ENCODE results near the gene RNF157. TPM values are rescaled to one million over a fixed set of nuclear protein-coding genes. Genes with fewer than 3 reads are reported as not detected.
"Not testable (repeated sequence)": the region's sequence is repeated elsewhere in the genome, so short reads cannot be mapped to it uniquely, and the experiment has no call there.

RNF157 gene
- total RNA-seq, 1 donor from 2014 or later = 17.8 TPM

DNA sequence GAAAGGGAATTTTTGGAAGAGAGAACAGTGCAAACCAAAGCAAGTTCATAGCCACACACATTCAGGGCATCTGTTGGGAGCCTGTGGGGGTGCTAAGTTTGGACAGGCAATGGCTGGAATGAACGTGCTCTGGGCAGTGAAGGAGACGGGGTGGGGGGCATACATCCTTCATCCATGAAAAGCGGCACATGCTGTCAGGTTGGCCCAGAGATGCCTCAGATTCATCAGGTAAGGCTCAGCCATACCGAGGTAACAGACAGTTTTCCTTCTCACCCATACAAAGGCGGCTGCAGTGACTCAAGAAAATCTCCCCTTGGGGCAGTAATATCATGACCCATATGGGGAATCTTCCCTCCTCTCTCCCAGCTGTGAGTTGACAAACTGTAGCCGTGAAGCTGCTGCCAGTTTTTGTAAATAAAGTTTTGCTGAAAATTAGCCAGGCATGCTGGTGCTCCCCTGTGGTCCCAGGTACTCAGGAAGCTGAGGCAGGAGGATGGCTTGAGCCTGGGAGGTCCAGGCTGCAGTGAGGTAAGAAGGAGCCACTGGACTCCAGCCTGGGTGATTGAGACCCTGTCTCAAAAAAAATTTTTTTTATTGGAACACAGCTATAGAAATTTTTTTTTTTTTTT is 15.6 kb upstream of the RNF157 start:
- peaks cover 2% of the 10 kb centered on the region for H3K27me3 Mint-ChIP-seq (ENCODE audit: unreplicated experiment)
- H3K4me3 Mint-ChIP-seq (ENCODE audit: unreplicated experiment) = no peak overlapping the region
- peaks cover 7% of the 10 kb centered on the region for H3K4me1 Mint-ChIP-seq (ENCODE audit: low read depth, unreplicated experiment)
- no peak overlapping the region for H3K27ac Mint-ChIP-seq (ENCODE audit: unreplicated experiment)
- no peaks in the 10 kb centered on the region for H3K36me3 Mint-ChIP-seq (ENCODE audit: unreplicated experiment)
- TF ChIP-seq, protein P1, sequence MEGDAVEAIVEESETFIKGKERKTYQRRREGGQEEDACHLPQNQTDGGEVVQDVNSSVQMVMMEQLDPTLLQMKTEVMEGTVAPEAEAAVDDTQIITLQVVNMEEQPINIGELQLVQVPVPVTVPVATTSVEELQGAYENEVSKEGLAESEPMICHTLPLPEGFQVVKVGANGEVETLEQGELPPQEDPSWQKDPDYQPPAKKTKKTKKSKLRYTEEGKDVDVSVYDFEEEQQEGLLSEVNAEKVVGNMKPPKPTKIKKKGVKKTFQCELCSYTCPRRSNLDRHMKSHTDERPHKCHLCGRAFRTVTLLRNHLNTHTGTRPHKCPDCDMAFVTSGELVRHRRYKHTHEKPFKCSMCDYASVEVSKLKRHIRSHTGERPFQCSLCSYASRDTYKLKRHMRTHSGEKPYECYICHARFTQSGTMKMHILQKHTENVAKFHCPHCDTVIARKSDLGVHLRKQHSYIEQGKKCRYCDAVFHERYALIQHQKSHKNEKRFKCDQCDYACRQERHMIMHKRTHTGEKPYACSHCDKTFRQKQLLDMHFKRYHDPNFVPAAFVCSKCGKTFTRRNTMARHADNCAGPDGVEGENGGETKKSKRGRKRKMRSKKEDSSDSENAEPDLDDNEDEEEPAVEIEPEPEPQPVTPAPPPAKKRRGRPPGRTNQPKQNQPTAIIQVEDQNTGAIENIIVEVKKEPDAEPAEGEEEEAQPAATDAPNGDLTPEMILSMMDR (IDR thresholded peaks at IDR 0.05; ENCODE audit: partially characterized antibody, unreplicated experiment) = no peak
- no peaks in the 10 kb centered on the region for H3K9me3 Mint-ChIP-seq (ENCODE audit: unreplicated experiment)
- no peak for DNase-seq

DNA sequence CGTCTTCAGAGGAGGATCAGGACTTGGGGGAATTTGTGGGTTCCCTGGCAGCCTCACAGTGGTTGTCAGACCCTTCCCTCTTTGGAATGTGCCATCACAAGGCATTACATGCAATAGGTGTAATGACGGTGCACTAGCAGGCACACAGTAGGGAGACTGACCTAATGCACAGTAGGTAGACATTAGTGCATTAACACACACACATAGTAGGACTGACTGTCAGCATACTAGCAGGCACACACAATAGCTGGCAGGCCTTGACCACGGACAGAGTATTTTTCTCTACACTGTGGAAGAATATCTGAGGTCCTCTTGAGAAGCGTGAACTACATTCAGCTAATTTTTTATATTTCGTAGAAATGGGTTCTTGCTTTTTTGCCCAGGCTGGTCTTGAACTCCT is 14.0 kb upstream of the RNF157 start:
- no peaks in the 10 kb centered on the region for H3K9me3 Mint-ChIP-seq (ENCODE audit: unreplicated experiment)

GRCh38 chr17:76253841-76254240 is 13.5 kb upstream of the RNF157 start:
- Mint-ChIP-seq H3K36me3 (ENCODE audit: unreplicated experiment) (no peaks in the 10 kb centered on the region), H3K9me3 (ENCODE audit: unreplicated experiment) (no peaks in the 10 kb centered on the region), H3K4me3 (ENCODE audit: unreplicated experiment) (no peak overlapping the region), H3K27ac (ENCODE audit: unreplicated experiment) (no peak overlapping the region), H3K4me1 (ENCODE audit: low read depth, unreplicated experiment) (no peaks in the 10 kb centered on the region), H3K27me3 (ENCODE audit: unreplicated experiment) (peaks cover 4% of the 10 kb centered on the region)
- TF ChIP-seq, protein P1 (IDR thresholded peaks at IDR 0.05; ENCODE audit: partially characterized antibody, unreplicated experiment) = no peak
- DNase-seq = no peak

More for the DNA sequence above, 14.0 kb upstream of the RNF157 start:
- DNase-seq = no peak
- Mint-ChIP-seq H3K4me3 (ENCODE audit: unreplicated experiment) (no peak overlapping the region), H3K27me3 (ENCODE audit: unreplicated experiment) (peaks cover 4% of the 10 kb centered on the region), H3K4me1 (ENCODE audit: low read depth, unreplicated experiment) (peaks cover under 1% of the 10 kb centered on the region), H3K27ac (ENCODE audit: unreplicated experiment) (no peak overlapping the region), H3K36me3 (ENCODE audit: unreplicated experiment) (no peaks in the 10 kb centered on the region)
- TF ChIP-seq, protein P1 (IDR thresholded peaks at IDR 0.05; ENCODE audit: partially characterized antibody, unreplicated experiment) = no peak

- not testable (repeated sequence) for H3K36me3 Mint-ChIP-seq (ENCODE audit: unreplicated experiment); H3K27ac Mint-ChIP-seq (ENCODE audit: unreplicated experiment); H3K4me1 Mint-ChIP-seq (ENCODE audit: low read depth, unreplicated experiment); H3K4me3 Mint-ChIP-seq (ENCODE audit: unreplicated experiment); H3K9me3 Mint-ChIP-seq (ENCODE audit: unreplicated experiment); DNase-seq; H3K27me3 Mint-ChIP-seq (ENCODE audit: unreplicated experiment)
Observed at GRCh38 chr17:76252967-76253766, 12.9 kb upstream of the RNF157 start.

DNA sequence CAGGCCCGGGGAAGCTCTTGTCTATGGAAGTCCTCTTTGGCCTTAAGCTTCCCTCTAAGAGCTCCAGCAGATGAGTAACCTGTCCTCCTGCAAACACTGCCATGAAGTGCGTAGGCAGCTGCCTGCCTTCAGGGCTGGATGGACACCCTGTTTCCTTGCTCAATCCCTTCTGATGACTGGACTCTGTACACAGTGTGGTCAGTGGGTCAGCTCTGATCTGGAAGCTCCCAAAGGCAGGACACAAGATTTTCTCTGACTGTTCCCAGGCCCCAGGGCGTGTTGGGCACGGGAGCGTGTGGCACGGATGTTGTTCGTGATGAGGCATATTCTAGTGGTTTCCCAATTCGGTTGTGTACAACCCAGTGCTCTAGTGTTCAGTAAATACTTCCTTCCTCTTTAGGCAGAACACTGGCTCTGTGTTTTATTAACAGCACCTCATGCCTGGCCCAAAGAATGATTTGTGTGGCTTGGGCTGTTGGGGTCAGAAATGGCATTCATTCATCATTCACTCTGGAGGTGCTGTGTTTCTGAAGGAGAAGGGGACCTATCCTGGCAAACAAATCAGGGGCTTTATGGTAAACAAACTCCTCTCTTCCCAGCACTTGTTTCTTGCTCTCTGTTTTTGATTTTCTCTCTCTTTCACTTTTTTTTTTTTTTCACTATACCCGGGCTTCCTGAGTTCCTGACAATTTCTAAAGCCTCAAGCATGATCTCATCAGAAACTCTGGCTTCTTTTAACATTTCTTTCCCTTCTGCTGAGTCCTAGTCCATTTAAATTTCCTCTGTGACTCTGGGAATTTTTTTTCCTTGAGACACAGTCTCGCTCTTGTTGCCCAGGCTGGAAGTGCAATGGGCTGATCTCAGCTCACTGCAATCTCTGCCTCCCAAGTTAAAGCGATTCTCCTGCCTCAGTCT is 12.0 kb upstream of the RNF157 start:
- Mint-ChIP-seq H3K4me1 (ENCODE audit: low read depth, unreplicated experiment) (no peaks in the 10 kb centered on the region), H3K4me3 (ENCODE audit: unreplicated experiment) (no peak overlapping the region), H3K36me3 (ENCODE audit: unreplicated experiment) (no peaks in the 10 kb centered on the region), H3K9me3 (ENCODE audit: unreplicated experiment) (no peaks in the 10 kb centered on the region), H3K27ac (ENCODE audit: unreplicated experiment) (peak overlapping the region; percentile 50), H3K27me3 (ENCODE audit: unreplicated experiment) (peaks cover 4% of the 10 kb centered on the region)
- TF ChIP-seq, protein P1 (IDR thresholded peaks at IDR 0.05; ENCODE audit: partially characterized antibody, unreplicated experiment) = no peak
- no peak for DNase-seq
